Testis (tissue), 3 donors: Measurements from ENCODE around the gene C1R. TPM values are rescaled to one million over a fixed set of nuclear protein-coding genes. Genes with fewer than 3 reads are reported as not detected.
A peak's percentile ranks its signal among the peaks of the same experiment; 100 is the strongest.

ENCODE experiments used
- DNase-seq: peaks from one replicate; pipeline ENCODE4 v3.0.0-alpha.2; 2019
- H3K27ac ChIP-seq, 2 donors: fragments of 200-600 bp; sonication (generic); one replicate each; pipeline ENCODE4 v1.5.1; 2019
- H3K27me3 ChIP-seq: fragments of 200-600 bp; sonication (generic); one replicate; pipeline ENCODE4 v1.5.1; 2019
- H3K36me3 ChIP-seq: fragments of 200-600 bp; sonication (generic); one replicate; pipeline ENCODE4 v1.5.1; 2017; ENCODE audit warnings: low read depth; ENCODE audit errors: missing control alignments
- H3K4me1 ChIP-seq: fragments of 200-600 bp; sonication (generic); one replicate; pipeline ENCODE4 v1.5.1; 2019
- H3K4me3 ChIP-seq, 2 donors: fragments of 200-600 bp; sonication (generic); one replicate each; pipeline ENCODE4 v1.5.1; 2017 to 2019
- H3K9me3 ChIP-seq: fragments of 200-600 bp; sonication (generic); one replicate; pipeline ENCODE4 v1.5.1; 2017
- POLR2A ChIP-seq: fragments of 450-650 bp; IDR thresholded peaks from one replicate; pipeline ENCODE4 v1.6.1; 2017; ENCODE audit warnings: antibody characterized with exemption, mild to moderate bottlenecking, moderate library complexity
- WGBS, 2 donors: methylation state at CpG; one replicate each; pipeline ENCODE4 v1.1.5; 2018; 5-methylcytosine and 5-hydroxymethylcytosine counted together
- intact Hi-C: fragments of 100-400 bp; cut with DNase I; formaldehyde crosslinking; loops from one replicate; pipeline ENCODE4 v1.15.1; 2023; ENCODE audit warnings: low total_unique reads
- polyA plus RNA-seq: library from polyadenylated mRNA; stranded (reverse); fragments of 350-450 nt; fragmentation: Illumina TruSeq; extraction: RNeasy Lipid Tissue Mini Kit (QIAGEN cat#74804); gene quantifications from one replicate; pipeline ENCODE4 v1.2.3, GENCODE V29; 2014; ENCODE audit warnings: low read depth, low replicate concordance; ENCODE audit not compliant: insufficient read depth
- total RNA-seq, 2 donors: library from RNA; depleted of rRNA; stranded (reverse); fragments of >200 nt; gene quantifications; one replicate each; pipeline ENCODE4 v1.2.3, GENCODE V29; 2016
- TF ChIP-seq, protein P1 (sequence below), 3 experiments: fragments of 450-650 bp in 2 of 3; fragments of 200-600 bp in 1 of 3; sonication (generic) in 1 of 3; IDR thresholded peaks; one replicate each; pipeline ENCODE4 v1.5.1; 2016 to 2019; ENCODE audit warnings: antibody characterized with exemption in 3 of 3, mild to moderate bottlenecking in 2 of 3, moderate library complexity in 1 of 3

The C1R gene
- total and polyA plus RNA-seq, 3 donors from 2014 or later = 51.4 to 330 (median 174) TPM

DNA sequence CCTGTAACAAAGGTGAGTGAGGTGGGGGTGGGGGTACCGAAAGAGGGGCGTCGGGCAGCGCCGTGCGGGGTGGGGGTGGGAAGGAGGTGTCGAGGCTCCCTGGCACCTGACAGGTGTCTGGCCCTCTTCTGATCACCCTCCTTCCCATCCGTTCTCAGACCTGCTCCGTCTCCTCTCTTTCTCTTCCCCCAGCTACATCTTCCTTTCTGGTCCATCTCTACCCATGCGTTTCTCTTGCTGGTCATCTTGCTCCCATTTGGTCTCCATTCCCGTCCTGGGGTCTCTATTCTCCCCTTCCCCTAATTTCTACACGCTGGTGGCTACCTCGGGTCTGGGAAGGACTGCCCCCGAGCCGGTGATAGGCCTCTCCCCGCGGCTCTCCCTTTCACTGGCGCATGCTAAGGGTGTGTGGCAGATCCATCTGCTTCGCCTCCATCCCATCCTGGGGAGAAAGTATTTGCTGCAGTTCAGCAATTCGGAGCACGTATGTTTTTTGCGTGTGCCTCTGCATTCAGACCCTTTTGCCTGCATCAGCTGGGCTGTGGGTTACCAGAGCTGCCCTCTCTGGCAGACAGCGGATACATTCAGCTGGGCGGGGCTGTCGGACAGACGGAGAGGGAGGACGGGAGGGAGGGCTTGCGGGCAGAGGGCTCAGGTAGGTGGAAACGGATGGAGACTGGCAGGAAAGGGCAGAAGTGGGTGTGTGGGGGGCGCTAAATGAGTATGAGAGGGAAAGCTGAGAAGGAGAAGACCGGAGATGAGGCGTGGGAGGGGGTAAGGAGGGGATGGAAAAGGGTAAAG, 38.7 kb upstream of the C1R start:
- TF ChIP-seq, protein P1, sequence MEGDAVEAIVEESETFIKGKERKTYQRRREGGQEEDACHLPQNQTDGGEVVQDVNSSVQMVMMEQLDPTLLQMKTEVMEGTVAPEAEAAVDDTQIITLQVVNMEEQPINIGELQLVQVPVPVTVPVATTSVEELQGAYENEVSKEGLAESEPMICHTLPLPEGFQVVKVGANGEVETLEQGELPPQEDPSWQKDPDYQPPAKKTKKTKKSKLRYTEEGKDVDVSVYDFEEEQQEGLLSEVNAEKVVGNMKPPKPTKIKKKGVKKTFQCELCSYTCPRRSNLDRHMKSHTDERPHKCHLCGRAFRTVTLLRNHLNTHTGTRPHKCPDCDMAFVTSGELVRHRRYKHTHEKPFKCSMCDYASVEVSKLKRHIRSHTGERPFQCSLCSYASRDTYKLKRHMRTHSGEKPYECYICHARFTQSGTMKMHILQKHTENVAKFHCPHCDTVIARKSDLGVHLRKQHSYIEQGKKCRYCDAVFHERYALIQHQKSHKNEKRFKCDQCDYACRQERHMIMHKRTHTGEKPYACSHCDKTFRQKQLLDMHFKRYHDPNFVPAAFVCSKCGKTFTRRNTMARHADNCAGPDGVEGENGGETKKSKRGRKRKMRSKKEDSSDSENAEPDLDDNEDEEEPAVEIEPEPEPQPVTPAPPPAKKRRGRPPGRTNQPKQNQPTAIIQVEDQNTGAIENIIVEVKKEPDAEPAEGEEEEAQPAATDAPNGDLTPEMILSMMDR (IDR thresholded peaks at IDR 0.05) = no peak
- TF ChIP-seq POLR2A = no peak
- H3K4me1 ChIP-seq = peaks cover 17% of the 10 kb centered on the region
- H3K27ac ChIP-seq = peak overlapping the region; percentile 24 to 82
- 1 to 2% methylated on average over 31 to 32 of the region's 32 CpGs for WGBS, 2 donors
- no peaks in the 10 kb centered on the region for H3K9me3 ChIP-seq
- H3K27me3 ChIP-seq = no peaks in the 10 kb centered on the region
- intact Hi-C loops = no loop called here
- H3K36me3 ChIP-seq = no peaks in the 10 kb centered on the region
- H3K4me3 ChIP-seq = peak overlapping the region; percentile 57 to 73
- peak; percentile 73 for DNase-seq

DNA sequence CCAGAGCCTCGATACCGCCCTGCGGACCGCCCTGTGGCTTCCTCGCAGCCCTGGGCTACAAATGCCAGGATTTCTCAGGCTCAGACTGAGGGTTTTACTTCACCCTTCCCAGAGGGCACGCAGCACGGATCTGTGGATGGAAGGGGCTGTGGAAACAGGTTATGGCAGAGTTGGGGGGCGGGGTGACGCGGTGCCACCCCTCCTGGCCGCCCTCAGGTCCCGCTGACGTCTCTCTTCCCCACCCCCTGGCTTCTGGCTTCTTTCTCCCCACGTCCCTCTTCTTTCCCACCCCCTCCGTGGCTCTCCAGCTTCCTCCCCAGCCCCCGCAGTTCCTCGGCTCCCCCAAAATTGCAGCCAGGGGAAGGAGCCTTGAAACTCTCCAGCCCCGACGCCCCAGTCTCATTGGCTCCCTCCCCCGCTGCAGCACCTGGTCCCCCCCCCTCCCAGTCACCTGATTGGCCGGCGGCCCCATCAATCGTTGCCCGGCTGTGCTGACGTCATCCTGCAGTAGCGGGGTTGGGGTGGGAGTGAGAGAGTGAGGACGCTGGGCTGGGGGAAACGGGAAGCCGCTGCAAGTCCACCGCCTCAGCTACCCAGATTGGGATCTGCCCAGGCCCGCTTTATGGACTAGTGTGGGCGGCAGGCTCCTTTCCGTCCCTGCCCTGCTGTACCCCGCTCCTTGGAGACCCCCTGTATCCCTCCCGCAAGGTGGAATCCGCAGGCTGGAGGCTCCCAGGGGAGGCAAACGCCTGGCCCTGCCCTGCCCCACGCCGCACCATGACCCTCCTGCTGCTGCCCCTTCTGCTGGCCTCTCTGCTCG, 37.8 kb upstream of the C1R start, which contains the start of gene CLSTN3:
CLSTN3 (plus strand) TSS at position 500 of the 820 bp plus-strand sequence; CDS start at position 778, 278 bp downstream.
- intact Hi-C loops = no loop called here
- Histone ChIP-seq H3K4me1 (peaks cover 17% of the 10 kb centered on the region), H3K9me3 (no peaks in the 10 kb centered on the region), H3K36me3 (no peaks in the 10 kb centered on the region), H3K27ac (peak within 1 kb of the TSS; percentile 24 to 82), H3K27me3 (no peaks in the 10 kb centered on the region), H3K4me3 (peak within 1 kb of the TSS; percentile 57 to 73)
- peak; percentile 89 for DNase-seq
- no peak for TF ChIP-seq POLR2A
- TF ChIP-seq, protein P1 (IDR thresholded peaks at IDR 0.05) = no peak
- WGBS, 2 donors = 0 to 1% methylated on average over 12 to 38 of the region's 40 CpGs

DNA sequence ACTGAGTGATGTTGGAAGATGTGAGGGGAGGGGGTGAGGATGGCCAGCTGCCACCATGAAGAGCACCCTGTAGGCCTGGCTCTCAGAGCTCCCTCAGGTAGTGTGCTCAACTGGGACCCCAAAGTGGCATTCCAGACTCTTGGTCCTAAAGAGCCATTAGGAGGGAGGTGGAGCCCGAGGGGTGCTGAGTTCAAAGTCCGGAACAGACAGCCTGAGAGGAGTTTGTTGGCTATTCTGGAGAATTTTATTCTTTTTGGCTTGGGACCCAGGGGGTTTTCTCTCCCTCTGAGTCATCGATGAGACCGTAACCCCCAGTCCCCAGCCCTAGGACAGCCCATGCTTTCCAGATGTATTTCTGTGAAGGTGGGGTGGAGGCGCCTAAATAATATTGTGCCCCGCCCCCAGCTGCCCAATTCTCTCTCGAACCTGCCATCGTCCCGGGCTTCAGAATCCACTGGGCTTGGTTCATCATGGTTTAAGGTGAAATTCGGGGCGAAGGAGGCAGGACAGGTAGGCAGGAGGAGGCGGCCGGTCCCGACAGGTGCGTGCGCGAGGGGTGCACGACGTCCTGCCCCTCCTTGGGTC, 37.1 kb upstream of the C1R start:
- no peak for DNase-seq
- no peaks in the 10 kb centered on the region for H3K27me3 ChIP-seq
- 2 to 4% methylated on average over 11 to 19 of the region's 19 CpGs for WGBS, 2 donors
- H3K4me1 ChIP-seq = peaks cover 17% of the 10 kb centered on the region
- peak overlapping the region; percentile 57 to 73 for H3K4me3 ChIP-seq
- TF ChIP-seq, protein P1 (IDR thresholded peaks at IDR 0.05) = no peak
- TF ChIP-seq POLR2A = no peak
- H3K27ac ChIP-seq = peak overlapping the region; percentile 24 to 82
- no peaks in the 10 kb centered on the region for H3K9me3 ChIP-seq
- H3K36me3 ChIP-seq = no peaks in the 10 kb centered on the region
- intact Hi-C loops = no loop called here

DNA sequence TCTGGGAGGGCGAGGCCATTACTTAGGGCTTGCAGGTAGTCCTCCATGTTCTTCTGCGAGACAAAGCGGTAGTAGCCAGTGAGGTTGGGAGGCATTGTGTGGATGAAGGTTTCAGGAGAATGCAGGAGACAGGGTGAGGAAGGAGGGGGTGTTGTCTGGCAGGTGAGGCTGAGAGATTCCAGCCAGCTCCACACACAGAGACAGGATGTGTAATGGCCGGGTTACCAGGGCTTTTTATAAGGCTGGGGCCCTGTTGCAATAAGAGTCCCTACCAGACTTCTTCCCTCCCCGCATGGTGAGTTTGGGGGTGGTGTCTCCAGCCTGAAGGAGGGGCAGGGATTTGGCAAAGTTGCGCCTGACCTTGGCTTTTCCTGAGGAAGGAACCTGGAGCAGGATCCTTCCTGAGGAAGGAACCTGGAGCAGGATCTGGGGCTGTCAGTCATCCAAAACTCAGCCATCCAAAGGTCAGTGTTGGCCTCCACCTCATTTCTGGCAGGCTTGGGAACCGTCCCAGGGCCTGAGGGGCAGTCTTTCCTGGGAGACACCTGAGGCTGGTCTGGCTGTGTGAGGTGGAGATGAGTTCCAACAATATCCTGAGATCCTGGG, 36.5 kb upstream of the C1R start, which contains the start of gene RBP5:
RBP5 (minus strand) TSS at position 209 of the 606 bp plus-strand sequence; CDS start at position 95, 114 bp downstream.
- Histone ChIP-seq H3K4me1 (peaks cover 19% of the 10 kb centered on the region), H3K36me3 (no peaks in the 10 kb centered on the region), H3K4me3 (peak within 1 kb of the TSS; percentile 57 to 73), H3K27ac (peak within 1 kb of the TSS; percentile 24 to 82), H3K9me3 (no peaks in the 10 kb centered on the region), H3K27me3 (no peaks in the 10 kb centered on the region)
- 61 to 67% methylated on average over 6 to 7 of the region's 7 CpGs for WGBS, 2 donors
- intact Hi-C loops = no loop called here
- TF ChIP-seq, protein P1 (IDR thresholded peaks at IDR 0.05) = no peak
- TF ChIP-seq POLR2A = no peak
- no peak for DNase-seq
